ENCODE measurements around the gene SLC22A7.
A peak's percentile ranks its signal among the peaks of the same experiment; 100 is the strongest.

SLC22A7 gene

DNA sequence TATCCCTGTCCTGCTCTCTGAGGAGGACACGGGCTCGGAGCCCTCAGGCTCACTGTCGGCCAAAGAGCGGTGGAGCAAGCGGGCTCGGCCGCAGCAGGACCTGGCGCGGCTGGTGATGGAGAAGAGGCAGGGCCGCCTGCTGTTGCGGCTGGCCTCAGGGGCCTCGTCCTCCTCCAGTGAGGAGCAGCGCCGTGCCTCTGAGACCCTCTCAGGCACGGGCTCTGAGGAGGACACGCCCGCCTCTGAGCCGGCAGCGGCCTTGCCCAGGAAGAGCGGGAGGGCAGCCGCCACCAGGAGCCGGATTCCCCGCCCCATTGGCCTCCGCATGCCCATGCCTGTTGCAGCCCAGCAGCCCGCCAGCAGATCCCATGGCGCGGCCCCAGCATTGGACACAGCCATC, 14.2 kb upstream of the SLC22A7 start:
- H2BK5ac ChIP-seq (ENCODE audit: low read depth, low read length, poor library complexity) = no peak overlapping the region
- WGBS (ENCODE audit: extremely low coverage, insufficient coverage, insufficient read length) = no CpG with 5 or more reads among the region's 27 CpGs
- H3K14ac ChIP-seq (ENCODE audit: low read length) = no peak overlapping the region
- H3K79me1 ChIP-seq (ENCODE audit: low read length) = no peaks in the 10 kb centered on the region
- H3K27me3 ChIP-seq (ENCODE audit: insufficient read depth, low read length) = peaks cover 7% of the 10 kb centered on the region
- H3K79me2 ChIP-seq (ENCODE audit: control insufficient read depth, insufficient read depth, low read length, poor library complexity) = no peaks in the 10 kb centered on the region
- H4K91ac ChIP-seq (ENCODE audit: low read depth, low read length) = no peak overlapping the region
- H3K36me3 ChIP-seq (ENCODE audit: control insufficient read depth in 1 of 2, insufficient read depth in 2 of 2, low read length in 2 of 2) = no peaks in the 10 kb centered on the region
- no peak overlapping the region for H4K8ac ChIP-seq (ENCODE audit: low read depth, low read length)
- H2BK120ac ChIP-seq (ENCODE audit: insufficient read depth, low read length, poor library complexity) = no peak overlapping the region
- H3K4me1 ChIP-seq (ENCODE audit: control insufficient read depth in 1 of 2, insufficient read depth in 2 of 2, low read length in 2 of 2) = peaks cover 0 to 7% of the 10 kb centered on the region in 2 experiments
- H3K4ac ChIP-seq (ENCODE audit: low read depth, low read length) = no peak overlapping the region
- H3K27ac ChIP-seq (ENCODE audit: low read depth, low read length) = no peak overlapping the region
- H2BK12ac ChIP-seq (ENCODE audit: low read length) = no peak overlapping the region
- H3K23ac ChIP-seq (ENCODE audit: low read length) = no peak overlapping the region
- H3K18ac ChIP-seq (ENCODE audit: low read length) = no peak overlapping the region
- H3K4me3 ChIP-seq (ENCODE audit: low read depth, low read length) = no peak overlapping the region
- H3K4me2 ChIP-seq (ENCODE audit: low read length) = no peak overlapping the region
- H4K12ac ChIP-seq (ENCODE audit: low read depth, low read length) = no peak overlapping the region
- no peaks in the 10 kb centered on the region for H3K9me3 ChIP-seq (ENCODE audit: insufficient read depth, low read depth, low read length)
- no peak overlapping the region for H2AK5ac ChIP-seq (ENCODE audit: low read length)
- H2AFZ ChIP-seq (ENCODE audit: insufficient read depth, low read length, poor library complexity) = no peak overlapping the region
- no peak overlapping the region for H3K9ac ChIP-seq (ENCODE audit: low read length)
- DNase-seq = peak in 1 of 2 donors; percentile 28

DNA sequence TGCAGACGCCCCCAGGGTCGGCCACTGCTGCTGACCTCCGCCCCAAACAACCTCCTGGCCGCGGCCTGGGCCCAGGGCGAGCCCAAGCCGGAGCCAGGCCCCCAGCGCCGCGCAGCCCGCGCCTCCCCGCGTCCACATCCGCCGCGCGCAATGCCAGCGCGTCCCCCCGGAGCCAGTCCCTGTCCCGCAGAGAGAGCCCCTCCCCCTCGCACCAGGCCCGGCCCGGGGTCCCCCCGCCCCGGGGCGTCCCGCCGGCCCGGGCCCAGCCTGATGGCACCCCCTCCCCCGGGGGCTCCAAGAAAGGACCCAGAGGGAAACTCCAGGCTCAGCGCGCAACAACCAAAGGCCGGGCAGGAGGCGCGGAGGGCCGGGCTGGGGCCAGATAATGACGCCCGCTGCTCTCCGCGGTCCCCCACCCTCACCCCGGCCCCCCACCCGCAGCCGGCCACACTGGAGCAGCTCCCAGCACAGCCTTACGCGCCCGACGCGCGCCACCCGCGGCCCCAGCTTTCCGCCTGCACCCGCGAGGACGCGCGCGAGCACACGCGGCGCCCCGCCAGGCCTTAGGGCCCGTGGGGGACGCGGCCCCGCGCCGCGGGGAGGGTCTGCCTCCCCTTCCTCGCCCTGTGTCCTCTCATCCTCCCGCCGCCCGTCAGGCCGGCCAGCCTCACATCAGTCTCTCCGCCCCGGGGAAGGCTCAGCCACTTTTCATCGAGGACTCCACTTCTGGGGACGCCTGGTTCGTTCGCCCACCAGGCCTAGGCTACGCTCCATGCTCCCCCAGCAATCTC, 12.9 kb upstream of the SLC22A7 start:
- no peaks in the 10 kb centered on the region for H3K79me1 ChIP-seq (ENCODE audit: low read length)
- DNase-seq = no peak
- no peaks in the 10 kb centered on the region for H3K9me3 ChIP-seq (ENCODE audit: insufficient read depth, low read depth, low read length)
- no peak overlapping the region for H3K27ac ChIP-seq (ENCODE audit: low read depth, low read length)
- no peak overlapping the region for H2BK120ac ChIP-seq (ENCODE audit: insufficient read depth, low read length, poor library complexity)
- H3K18ac ChIP-seq (ENCODE audit: low read length) = no peak overlapping the region
- H3K23ac ChIP-seq (ENCODE audit: low read length) = no peak overlapping the region
- H3K4me1 ChIP-seq (ENCODE audit: control insufficient read depth in 1 of 2, insufficient read depth in 2 of 2, low read length in 2 of 2) = peaks cover 0 to 7% of the 10 kb centered on the region in 2 experiments
- no peak overlapping the region for H3K14ac ChIP-seq (ENCODE audit: low read length)
- no peak overlapping the region for H4K91ac ChIP-seq (ENCODE audit: low read depth, low read length)
- H3K4me3 ChIP-seq (ENCODE audit: low read depth, low read length) = no peak overlapping the region
- H2AFZ ChIP-seq (ENCODE audit: insufficient read depth, low read length, poor library complexity) = peak overlapping the region; percentile 8
- H3K4ac ChIP-seq (ENCODE audit: low read depth, low read length) = no peak overlapping the region
- H4K8ac ChIP-seq (ENCODE audit: low read depth, low read length) = no peak overlapping the region
- no peak overlapping the region for H3K9ac ChIP-seq (ENCODE audit: low read length)
- no peak overlapping the region for H4K12ac ChIP-seq (ENCODE audit: low read depth, low read length)
- no peaks in the 10 kb centered on the region for H3K36me3 ChIP-seq (ENCODE audit: control insufficient read depth in 1 of 2, insufficient read depth in 2 of 2, low read length in 2 of 2)
- H2AK5ac ChIP-seq (ENCODE audit: low read length) = no peak overlapping the region
- peaks cover 7% of the 10 kb centered on the region for H3K27me3 ChIP-seq (ENCODE audit: insufficient read depth, low read length)
- no peaks in the 10 kb centered on the region for H3K79me2 ChIP-seq (ENCODE audit: control insufficient read depth, insufficient read depth, low read length, poor library complexity)
- no peak overlapping the region for H2BK12ac ChIP-seq (ENCODE audit: low read length)
- H3K4me2 ChIP-seq (ENCODE audit: low read length) = peak overlapping the region; percentile 56
- H2BK5ac ChIP-seq (ENCODE audit: low read depth, low read length, poor library complexity) = no peak overlapping the region
- no CpG with 5 or more reads among the region's 83 CpGs for WGBS (ENCODE audit: extremely low coverage, insufficient coverage, insufficient read length)

DNA sequence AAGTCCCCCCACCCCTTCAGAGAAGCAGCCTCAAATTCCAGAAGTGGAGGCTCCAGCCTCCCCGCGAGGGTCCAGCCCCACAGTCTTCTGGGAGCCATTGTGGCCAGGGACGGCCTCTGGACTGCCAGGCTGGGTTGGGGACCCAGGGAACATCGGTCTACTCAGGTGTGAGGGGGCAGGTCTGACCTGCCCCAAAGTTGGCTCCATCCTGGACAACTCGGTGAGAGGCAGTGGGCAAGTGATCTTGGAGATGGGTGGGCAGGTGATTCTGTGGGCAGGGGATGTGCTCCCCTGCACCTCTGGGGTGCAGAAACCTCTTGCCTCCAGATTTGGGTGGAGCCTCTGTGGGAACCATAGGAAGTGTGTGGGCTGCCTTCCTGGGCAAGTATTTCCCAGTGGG, 12.2 kb upstream of the SLC22A7 start:
- H4K8ac ChIP-seq (ENCODE audit: low read depth, low read length) = no peak overlapping the region
- no peak overlapping the region for H2BK12ac ChIP-seq (ENCODE audit: low read length)
- no peaks in the 10 kb centered on the region for H3K9me3 ChIP-seq (ENCODE audit: insufficient read depth, low read depth, low read length)
- no peak overlapping the region for H2AFZ ChIP-seq (ENCODE audit: insufficient read depth, low read length, poor library complexity)
- H3K4me2 ChIP-seq (ENCODE audit: low read length) = no peak overlapping the region
- no peak overlapping the region for H2AK5ac ChIP-seq (ENCODE audit: low read length)
- H2BK120ac ChIP-seq (ENCODE audit: insufficient read depth, low read length, poor library complexity) = no peak overlapping the region
- H3K14ac ChIP-seq (ENCODE audit: low read length) = no peak overlapping the region
- H3K18ac ChIP-seq (ENCODE audit: low read length) = no peak overlapping the region
- H3K79me1 ChIP-seq (ENCODE audit: low read length) = no peaks in the 10 kb centered on the region
- H3K4me1 ChIP-seq (ENCODE audit: control insufficient read depth in 1 of 2, insufficient read depth in 2 of 2, low read length in 2 of 2) = peaks cover 0 to 5% of the 10 kb centered on the region in 2 experiments
- no peak overlapping the region for H3K23ac ChIP-seq (ENCODE audit: low read length)
- H3K36me3 ChIP-seq (ENCODE audit: control insufficient read depth in 1 of 2, insufficient read depth in 2 of 2, low read length in 2 of 2) = no peaks in the 10 kb centered on the region
- H3K79me2 ChIP-seq (ENCODE audit: control insufficient read depth, insufficient read depth, low read length, poor library complexity) = no peaks in the 10 kb centered on the region
- H3K27me3 ChIP-seq (ENCODE audit: insufficient read depth, low read length) = peaks cover 7% of the 10 kb centered on the region
- DNase-seq = no peak
- no CpG with 5 or more reads among the region's 5 CpGs for WGBS (ENCODE audit: extremely low coverage, insufficient coverage, insufficient read length)
- no peak overlapping the region for H3K4me3 ChIP-seq (ENCODE audit: low read depth, low read length)
- H3K4ac ChIP-seq (ENCODE audit: low read depth, low read length) = no peak overlapping the region
- H3K27ac ChIP-seq (ENCODE audit: low read depth, low read length) = no peak overlapping the region
- no peak overlapping the region for H4K12ac ChIP-seq (ENCODE audit: low read depth, low read length)
- H2BK5ac ChIP-seq (ENCODE audit: low read depth, low read length, poor library complexity) = no peak overlapping the region
- H4K91ac ChIP-seq (ENCODE audit: low read depth, low read length) = no peak overlapping the region
- no peak overlapping the region for H3K9ac ChIP-seq (ENCODE audit: low read length)

DNA sequence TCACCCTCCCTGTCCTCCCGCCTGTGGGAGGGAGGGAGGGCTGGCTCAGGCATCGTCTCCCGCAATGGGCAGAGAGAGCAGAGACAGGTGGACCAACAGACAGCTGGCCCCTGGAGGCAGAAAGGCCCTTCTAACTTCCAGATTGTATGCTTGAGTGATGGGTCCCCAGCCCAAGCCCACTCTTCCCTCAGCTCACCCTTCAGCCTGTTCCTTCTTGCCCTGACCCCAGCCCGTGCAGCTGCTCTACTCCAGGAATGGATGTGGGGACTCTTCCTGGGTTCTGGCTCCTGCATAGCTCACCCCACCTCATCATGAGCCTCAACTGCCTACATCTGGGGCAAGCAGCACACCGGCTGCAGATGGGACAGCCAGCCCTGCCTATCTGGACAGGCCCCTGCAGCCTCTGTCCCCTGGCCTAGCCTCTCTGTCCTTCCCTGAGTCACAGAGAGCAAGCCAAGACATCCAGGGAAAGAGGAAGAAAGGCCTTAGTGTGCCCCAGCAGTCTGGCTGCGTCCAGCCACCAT, 11.5 kb upstream of the SLC22A7 start:
- no peak overlapping the region for H4K91ac ChIP-seq (ENCODE audit: low read depth, low read length)
- H3K27me3 ChIP-seq (ENCODE audit: insufficient read depth, low read length) = peaks cover 7% of the 10 kb centered on the region
- H2AK5ac ChIP-seq (ENCODE audit: low read length) = no peak overlapping the region
- H2BK5ac ChIP-seq (ENCODE audit: low read depth, low read length, poor library complexity) = no peak overlapping the region
- H3K14ac ChIP-seq (ENCODE audit: low read length) = no peak overlapping the region
- no peak overlapping the region for H3K4me3 ChIP-seq (ENCODE audit: low read depth, low read length)
- no peak overlapping the region for H4K8ac ChIP-seq (ENCODE audit: low read depth, low read length)
- H2AFZ ChIP-seq (ENCODE audit: insufficient read depth, low read length, poor library complexity) = no peak overlapping the region
- H2BK120ac ChIP-seq (ENCODE audit: insufficient read depth, low read length, poor library complexity) = no peak overlapping the region
- no peak overlapping the region for H3K4ac ChIP-seq (ENCODE audit: low read depth, low read length)
- H3K79me2 ChIP-seq (ENCODE audit: control insufficient read depth, insufficient read depth, low read length, poor library complexity) = no peaks in the 10 kb centered on the region
- no peak overlapping the region for H4K12ac ChIP-seq (ENCODE audit: low read depth, low read length)
- no peak overlapping the region for H3K18ac ChIP-seq (ENCODE audit: low read length)
- no peak overlapping the region for H3K9ac ChIP-seq (ENCODE audit: low read length)
- no peak overlapping the region for H2BK12ac ChIP-seq (ENCODE audit: low read length)
- H3K4me2 ChIP-seq (ENCODE audit: low read length) = no peak overlapping the region
- no peak overlapping the region for H3K23ac ChIP-seq (ENCODE audit: low read length)
- H3K9me3 ChIP-seq (ENCODE audit: insufficient read depth, low read depth, low read length) = no peaks in the 10 kb centered on the region
- peaks cover 0 to 4% of the 10 kb centered on the region in 2 experiments for H3K4me1 ChIP-seq (ENCODE audit: control insufficient read depth in 1 of 2, insufficient read depth in 2 of 2, low read length in 2 of 2)
- no peak for DNase-seq
- no peak overlapping the region for H3K27ac ChIP-seq (ENCODE audit: low read depth, low read length)
- no peaks in the 10 kb centered on the region for H3K36me3 ChIP-seq (ENCODE audit: control insufficient read depth in 1 of 2, insufficient read depth in 2 of 2, low read length in 2 of 2)
- WGBS (ENCODE audit: extremely low coverage, insufficient coverage, insufficient read length) = no CpG with 5 or more reads among the region's 6 CpGs
- H3K79me1 ChIP-seq (ENCODE audit: low read length) = no peaks in the 10 kb centered on the region

Measured in trophoblast cell (in vitro differentiated cells and primary cell).